Testis (tissue), 3 donors: ENCODE measurements around the gene CAMKMT. TPM values are rescaled to one million over a fixed set of nuclear protein-coding genes. Genes with fewer than 3 reads are reported as not detected.

ENCODE experiments used
- DNase-seq: peaks from one replicate; pipeline ENCODE4 v3.0.0-alpha.2; 2019
- H3K27ac ChIP-seq, 2 donors: fragments of 200-600 bp; sonication (generic); one replicate each; pipeline ENCODE4 v1.5.1; 2019
- H3K27me3 ChIP-seq: fragments of 200-600 bp; sonication (generic); one replicate; pipeline ENCODE4 v1.5.1; 2019
- H3K36me3 ChIP-seq: fragments of 200-600 bp; sonication (generic); one replicate; pipeline ENCODE4 v1.5.1; 2017; ENCODE audit warnings: low read depth; ENCODE audit errors: missing control alignments
- H3K4me1 ChIP-seq: fragments of 200-600 bp; sonication (generic); one replicate; pipeline ENCODE4 v1.5.1; 2019
- H3K4me3 ChIP-seq, 2 donors: fragments of 200-600 bp; sonication (generic); one replicate each; pipeline ENCODE4 v1.5.1; 2017 to 2019
- H3K9me3 ChIP-seq: fragments of 200-600 bp; sonication (generic); one replicate; pipeline ENCODE4 v1.5.1; 2017
- POLR2A ChIP-seq: fragments of 450-650 bp; IDR thresholded peaks from one replicate; pipeline ENCODE4 v1.6.1; 2017; ENCODE audit warnings: antibody characterized with exemption, mild to moderate bottlenecking, moderate library complexity
- WGBS, 2 donors: methylation state at CpG; one replicate each; pipeline ENCODE4 v1.1.5; 2018; 5-methylcytosine and 5-hydroxymethylcytosine counted together
- intact Hi-C: fragments of 100-400 bp; cut with DNase I; formaldehyde crosslinking; loops from one replicate; pipeline ENCODE4 v1.15.1; 2023; ENCODE audit warnings: low total_unique reads
- polyA plus RNA-seq: library from polyadenylated mRNA; stranded (reverse); fragments of 350-450 nt; fragmentation: Illumina TruSeq; extraction: RNeasy Lipid Tissue Mini Kit (QIAGEN cat#74804); gene quantifications from one replicate; pipeline ENCODE4 v1.2.3, GENCODE V29; 2014; ENCODE audit warnings: low read depth, low replicate concordance; ENCODE audit not compliant: insufficient read depth
- total RNA-seq, 2 donors: library from RNA; depleted of rRNA; stranded (reverse); fragments of >200 nt; gene quantifications; one replicate each; pipeline ENCODE4 v1.2.3, GENCODE V29; 2016
- TF ChIP-seq, protein P1 (sequence below), 3 experiments: fragments of 450-650 bp in 2 of 3; fragments of 200-600 bp in 1 of 3; sonication (generic) in 1 of 3; IDR thresholded peaks; one replicate each; pipeline ENCODE4 v1.5.1; 2016 to 2019; ENCODE audit warnings: antibody characterized with exemption in 3 of 3, mild to moderate bottlenecking in 2 of 3, moderate library complexity in 1 of 3

Gene CAMKMT
- total and polyA plus RNA-seq, 3 donors from 2014 or later, result 15.9 to 21.2 (median 18.5) TPM

DNA sequence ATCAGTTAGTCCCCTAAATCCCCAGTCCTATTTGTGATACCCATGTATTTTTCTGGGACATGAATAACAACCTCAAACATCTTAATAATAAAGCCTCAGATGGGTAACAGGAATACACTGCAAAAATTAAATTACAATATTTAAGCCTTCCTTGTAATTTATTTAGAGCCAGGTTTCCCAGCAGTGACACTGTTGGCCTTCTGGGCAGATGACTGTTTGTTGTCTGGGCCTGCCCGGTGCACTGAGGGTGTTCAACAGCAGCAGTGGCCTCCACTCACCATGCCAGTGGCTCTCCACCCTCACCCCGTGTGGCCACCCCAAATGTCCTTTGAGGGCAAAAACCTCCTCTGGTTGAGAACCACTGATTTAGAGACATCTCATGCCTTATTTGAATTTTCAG is 309.5 kb downstream of the CAMKMT start:
- TF ChIP-seq POLR2A, result no peak
- no peaks in the 10 kb centered on the region for H3K36me3 ChIP-seq
- H3K4me3 ChIP-seq, result no peak overlapping the region
- H3K27me3 ChIP-seq, result no peaks in the 10 kb centered on the region
- H3K9me3 ChIP-seq, result no peaks in the 10 kb centered on the region
- no peak overlapping the region for H3K27ac ChIP-seq
- intact Hi-C loops, result no loop called here
- 97 to 100% methylated on average over 2 of the region's 2 CpGs for WGBS, 2 donors
- DNase-seq, result no peak
- H3K4me1 ChIP-seq, result no peaks in the 10 kb centered on the region

DNA sequence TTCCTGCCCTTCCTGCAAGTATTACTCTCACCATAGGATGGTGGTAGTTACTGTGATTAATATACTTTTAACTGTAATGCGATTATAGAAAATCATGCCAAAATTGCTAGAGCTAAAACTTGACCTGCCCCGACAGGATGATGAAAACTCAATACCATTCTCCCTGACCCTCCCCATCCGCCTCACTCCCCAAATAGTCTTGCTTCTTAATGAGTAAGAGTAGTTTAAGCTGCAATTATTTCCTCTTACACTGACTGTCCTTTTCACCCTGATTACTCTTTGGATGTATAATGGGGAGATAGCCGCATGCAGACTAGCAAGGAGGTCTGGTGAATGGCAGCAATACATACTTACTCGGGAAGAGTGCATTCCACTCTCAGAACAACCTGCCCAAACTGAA is 310.2 kb downstream of the CAMKMT start:
- WGBS, 2 donors, result 62 to 79% methylated on average over 5 of the region's 5 CpGs
- Histone ChIP-seq H3K36me3 (no peaks in the 10 kb centered on the region), H3K4me1 (no peaks in the 10 kb centered on the region), H3K27ac (no peak overlapping the region), H3K9me3 (no peaks in the 10 kb centered on the region), H3K27me3 (no peaks in the 10 kb centered on the region), H3K4me3 (no peak overlapping the region)
- TF ChIP-seq, protein P1, sequence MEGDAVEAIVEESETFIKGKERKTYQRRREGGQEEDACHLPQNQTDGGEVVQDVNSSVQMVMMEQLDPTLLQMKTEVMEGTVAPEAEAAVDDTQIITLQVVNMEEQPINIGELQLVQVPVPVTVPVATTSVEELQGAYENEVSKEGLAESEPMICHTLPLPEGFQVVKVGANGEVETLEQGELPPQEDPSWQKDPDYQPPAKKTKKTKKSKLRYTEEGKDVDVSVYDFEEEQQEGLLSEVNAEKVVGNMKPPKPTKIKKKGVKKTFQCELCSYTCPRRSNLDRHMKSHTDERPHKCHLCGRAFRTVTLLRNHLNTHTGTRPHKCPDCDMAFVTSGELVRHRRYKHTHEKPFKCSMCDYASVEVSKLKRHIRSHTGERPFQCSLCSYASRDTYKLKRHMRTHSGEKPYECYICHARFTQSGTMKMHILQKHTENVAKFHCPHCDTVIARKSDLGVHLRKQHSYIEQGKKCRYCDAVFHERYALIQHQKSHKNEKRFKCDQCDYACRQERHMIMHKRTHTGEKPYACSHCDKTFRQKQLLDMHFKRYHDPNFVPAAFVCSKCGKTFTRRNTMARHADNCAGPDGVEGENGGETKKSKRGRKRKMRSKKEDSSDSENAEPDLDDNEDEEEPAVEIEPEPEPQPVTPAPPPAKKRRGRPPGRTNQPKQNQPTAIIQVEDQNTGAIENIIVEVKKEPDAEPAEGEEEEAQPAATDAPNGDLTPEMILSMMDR (IDR thresholded peaks at IDR 0.05), result no peak
- TF ChIP-seq POLR2A, result no peak
- no peak for DNase-seq
- intact Hi-C loops, result no loop called here

DNA sequence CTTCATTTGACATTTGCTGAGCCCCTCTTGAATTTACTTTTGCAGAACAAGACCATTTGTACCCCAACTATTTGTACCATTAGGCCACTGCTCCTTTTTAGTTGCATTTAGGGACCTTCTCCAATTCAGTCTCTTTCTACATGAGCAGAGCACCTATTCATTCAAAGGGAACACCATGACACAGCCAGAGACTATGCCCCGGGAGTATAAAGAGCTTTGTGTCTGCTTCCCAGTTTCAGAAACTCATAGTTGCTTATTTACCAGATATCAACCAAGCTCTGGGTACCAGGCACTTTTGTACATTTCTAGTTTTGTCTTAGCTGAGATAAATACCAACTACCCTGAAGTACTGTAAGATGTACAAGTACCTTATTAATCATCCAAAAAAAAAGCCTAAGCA is 310.7 kb downstream of the CAMKMT start:
- 92 to 94% methylated on average over 1 of the region's 1 CpG for WGBS, 2 donors
- DNase-seq, result no peak
- intact Hi-C loops, result no loop called here
- no peak overlapping the region for H3K27ac ChIP-seq
- H3K9me3 ChIP-seq, result no peaks in the 10 kb centered on the region
- H3K27me3 ChIP-seq, result no peaks in the 10 kb centered on the region
- H3K4me1 ChIP-seq, result no peaks in the 10 kb centered on the region
- no peaks in the 10 kb centered on the region for H3K36me3 ChIP-seq
- H3K4me3 ChIP-seq, result no peak overlapping the region
- TF ChIP-seq POLR2A, result no peak
- TF ChIP-seq, protein P1 (IDR thresholded peaks at IDR 0.05), result no peak

DNA sequence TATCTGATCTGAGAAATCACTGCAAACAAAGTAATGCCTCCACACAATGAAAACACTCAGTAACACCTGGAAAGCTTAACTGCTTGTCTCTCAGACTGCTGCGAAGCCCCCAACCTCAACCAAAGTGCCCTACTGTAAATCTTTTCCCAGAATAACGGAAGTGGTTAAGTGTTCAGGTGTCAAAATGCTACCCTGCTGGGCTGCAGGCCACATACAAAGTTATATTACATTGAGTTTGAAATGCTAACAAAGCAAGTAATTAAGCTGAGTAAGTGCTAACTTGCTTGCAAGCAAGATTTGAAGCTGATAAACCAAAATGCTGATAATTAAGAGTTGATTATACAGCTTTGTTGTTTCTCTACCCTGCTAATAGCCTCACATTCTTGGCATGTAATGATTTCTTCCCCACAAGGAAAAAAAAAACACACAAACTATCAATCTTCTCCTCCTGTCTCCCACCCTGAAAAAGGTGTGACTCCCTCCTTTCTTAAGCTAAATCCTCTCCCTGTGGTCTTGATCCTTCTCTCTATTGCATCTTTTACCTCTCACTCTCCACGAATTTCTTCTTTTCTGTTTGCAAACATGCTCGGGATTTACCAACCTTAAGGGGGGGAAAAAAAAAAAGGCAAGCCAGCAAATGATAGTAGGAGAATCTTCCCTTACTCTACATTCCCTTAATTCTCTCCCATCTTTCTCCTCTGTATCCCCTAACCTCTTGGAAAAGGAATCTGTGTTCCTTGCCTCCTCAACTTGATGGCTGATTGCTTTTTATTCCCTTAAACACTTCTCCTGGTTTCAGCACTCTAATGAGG is 312.9 kb downstream of the CAMKMT start:
- Histone ChIP-seq H3K4me3 (no peak overlapping the region), H3K27ac (no peak overlapping the region), H3K36me3 (no peaks in the 10 kb centered on the region), H3K4me1 (no peaks in the 10 kb centered on the region), H3K9me3 (no peaks in the 10 kb centered on the region), H3K27me3 (no peaks in the 10 kb centered on the region)
- TF ChIP-seq, protein P1 (IDR thresholded peaks at IDR 0.05), result no peak
- TF ChIP-seq POLR2A, result no peak
- WGBS, 2 donors, result 53 to 56% methylated on average over 4 of the region's 4 CpGs
- DNase-seq, result no peak
- intact Hi-C loops, result no loop called here

DNA sequence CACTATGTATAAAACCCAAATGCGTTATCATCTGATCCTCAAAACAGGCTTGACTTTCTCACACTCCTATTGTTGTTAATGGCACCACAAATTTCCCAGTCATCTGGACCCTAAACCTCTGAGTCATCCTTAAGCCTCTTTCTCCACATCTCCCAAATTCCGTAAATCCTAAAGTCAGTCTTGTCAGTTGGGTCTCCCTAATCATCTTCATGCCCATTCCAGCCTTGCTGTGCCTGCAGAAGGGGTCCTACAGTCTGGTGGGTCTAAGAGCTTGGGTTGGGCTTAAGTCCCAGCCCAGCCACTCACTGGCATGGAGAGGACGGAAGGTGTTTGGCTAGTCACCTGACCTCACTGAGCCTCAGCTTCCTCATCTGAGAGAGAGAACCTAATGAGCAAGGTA is 314.6 kb downstream of the CAMKMT start:
- WGBS, 2 donors, result 94 to 97% methylated on average over 3 of the region's 3 CpGs
- Histone ChIP-seq H3K27me3 (no peaks in the 10 kb centered on the region), H3K27ac (no peak overlapping the region), H3K4me3 (no peak overlapping the region), H3K9me3 (no peaks in the 10 kb centered on the region), H3K4me1 (no peaks in the 10 kb centered on the region), H3K36me3 (no peaks in the 10 kb centered on the region)
- intact Hi-C loops, result no loop called here
- TF ChIP-seq, protein P1 (IDR thresholded peaks at IDR 0.05), result no peak
- no peak for TF ChIP-seq POLR2A
- DNase-seq, result no peak
